D721Med (cell line): ENCODE results near the gene NSD1.

Experiments used
- DNase-seq: peaks from one replicate; pipeline ENCODE4 v3.0.0; 2011; ENCODE audit warnings: low spot score; ENCODE audit not compliant: insufficient read length
- FAIRE-seq: peaks from 2 replicates; lab custom pipeline; 2011; peaks lifted over from hg19 to GRCh38; lab: Jason Lieb, UNC
- TF ChIP-seq, protein P1 (sequence below): IDR thresholded peaks from 2 replicates; pipeline ENCODE4 v1.5.1; 2012; ENCODE audit warnings: mild to moderate bottlenecking, control low read depth; ENCODE audit not compliant: insufficient read depth; ENCODE audit errors: missing control alignments

The NSD1 gene

DNA sequence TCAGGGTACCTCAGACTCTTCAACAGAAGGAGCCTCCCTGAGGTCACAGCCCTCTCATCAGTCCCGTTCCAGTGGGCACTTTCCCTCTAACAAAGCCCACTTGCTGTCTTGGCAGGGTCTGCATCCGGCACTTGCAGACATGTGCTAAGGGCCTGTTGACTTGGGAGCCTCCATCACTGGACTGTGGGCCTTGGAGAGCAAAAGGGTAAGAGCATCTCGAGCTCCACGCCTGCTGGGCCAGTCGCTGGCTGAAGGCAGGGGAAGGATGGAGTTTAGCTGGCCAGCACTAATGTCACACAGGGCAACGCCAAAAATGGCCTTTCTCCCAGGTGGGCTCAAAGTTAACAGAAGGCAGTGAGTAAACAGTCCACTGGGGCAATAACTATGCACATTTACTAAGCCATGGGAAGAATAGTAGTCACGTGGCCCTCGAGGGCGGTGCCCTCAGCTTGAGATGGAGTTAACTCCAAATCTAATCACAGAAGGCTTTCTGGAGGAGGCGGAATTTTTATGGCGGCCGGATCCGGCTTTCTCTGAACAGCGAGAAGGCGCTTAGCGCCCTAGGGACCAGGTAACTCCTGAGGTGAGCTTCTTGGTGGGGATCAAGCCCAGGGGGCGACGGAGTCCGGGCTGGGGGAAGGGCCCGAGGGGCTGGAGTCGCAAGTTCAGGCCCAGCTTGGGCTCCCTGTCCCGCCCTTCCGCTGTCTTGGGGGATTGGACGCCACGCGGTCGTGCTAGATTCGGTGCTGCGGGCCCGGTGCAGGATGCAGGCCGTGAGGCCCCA, 2.0 kb upstream of the NSD1 start:
- DNase-seq (no peak), FAIRE-seq (no peak)
- TF ChIP-seq, protein P1, sequence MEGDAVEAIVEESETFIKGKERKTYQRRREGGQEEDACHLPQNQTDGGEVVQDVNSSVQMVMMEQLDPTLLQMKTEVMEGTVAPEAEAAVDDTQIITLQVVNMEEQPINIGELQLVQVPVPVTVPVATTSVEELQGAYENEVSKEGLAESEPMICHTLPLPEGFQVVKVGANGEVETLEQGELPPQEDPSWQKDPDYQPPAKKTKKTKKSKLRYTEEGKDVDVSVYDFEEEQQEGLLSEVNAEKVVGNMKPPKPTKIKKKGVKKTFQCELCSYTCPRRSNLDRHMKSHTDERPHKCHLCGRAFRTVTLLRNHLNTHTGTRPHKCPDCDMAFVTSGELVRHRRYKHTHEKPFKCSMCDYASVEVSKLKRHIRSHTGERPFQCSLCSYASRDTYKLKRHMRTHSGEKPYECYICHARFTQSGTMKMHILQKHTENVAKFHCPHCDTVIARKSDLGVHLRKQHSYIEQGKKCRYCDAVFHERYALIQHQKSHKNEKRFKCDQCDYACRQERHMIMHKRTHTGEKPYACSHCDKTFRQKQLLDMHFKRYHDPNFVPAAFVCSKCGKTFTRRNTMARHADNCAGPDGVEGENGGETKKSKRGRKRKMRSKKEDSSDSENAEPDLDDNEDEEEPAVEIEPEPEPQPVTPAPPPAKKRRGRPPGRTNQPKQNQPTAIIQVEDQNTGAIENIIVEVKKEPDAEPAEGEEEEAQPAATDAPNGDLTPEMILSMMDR = no peak

DNA sequence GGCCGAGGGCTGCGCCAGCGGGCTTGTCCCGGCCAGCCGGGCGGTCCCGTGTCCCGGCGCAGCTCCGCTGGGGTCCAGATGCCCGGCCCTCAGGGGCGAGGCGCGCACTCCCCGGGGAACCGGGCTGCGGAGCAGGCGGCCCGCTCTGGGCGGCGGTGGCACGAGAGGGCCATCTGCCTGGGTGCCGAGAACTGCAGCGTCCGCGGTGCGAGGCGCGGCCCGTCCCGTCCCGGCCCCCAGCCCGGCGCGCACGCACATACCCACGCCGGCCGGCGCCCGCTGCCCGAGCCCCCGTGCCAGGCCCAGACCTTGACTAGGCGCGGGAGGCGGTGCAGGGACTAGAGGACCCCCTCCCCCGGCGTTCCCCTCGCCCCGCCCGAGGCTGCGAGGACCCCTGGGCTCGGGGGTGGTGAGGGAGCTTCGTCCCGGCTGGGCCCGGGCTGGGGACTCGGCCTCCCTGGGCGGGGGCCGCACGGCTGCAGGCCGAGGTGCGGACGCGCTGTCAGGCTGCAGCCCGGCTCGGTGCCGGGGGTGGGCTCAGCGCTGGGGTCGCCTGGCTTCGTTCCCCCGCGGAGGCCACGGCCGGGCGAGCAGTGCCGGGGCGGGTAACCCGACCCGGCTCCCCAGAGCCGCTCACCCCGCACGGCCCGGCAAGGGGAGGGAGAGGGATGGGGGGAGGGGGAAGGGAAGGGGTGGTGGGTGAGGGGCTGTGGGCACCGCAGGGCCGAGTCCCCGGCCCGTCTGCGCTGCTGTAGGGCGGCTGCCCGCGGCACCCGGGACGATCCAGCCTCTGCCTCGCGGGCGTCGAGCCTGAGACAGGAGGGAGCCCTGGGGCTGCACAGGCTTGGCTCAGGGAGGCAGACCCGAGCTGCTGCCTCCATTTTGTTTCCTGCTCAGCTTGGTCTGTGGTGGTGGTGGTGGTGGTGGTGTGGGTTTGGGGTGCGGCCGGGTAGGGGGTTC, 1.2 kb upstream of the NSD1 start:
- DNase-seq (no peak), FAIRE-seq (no peak)
- TF ChIP-seq, protein P1 = no peak

DNA sequence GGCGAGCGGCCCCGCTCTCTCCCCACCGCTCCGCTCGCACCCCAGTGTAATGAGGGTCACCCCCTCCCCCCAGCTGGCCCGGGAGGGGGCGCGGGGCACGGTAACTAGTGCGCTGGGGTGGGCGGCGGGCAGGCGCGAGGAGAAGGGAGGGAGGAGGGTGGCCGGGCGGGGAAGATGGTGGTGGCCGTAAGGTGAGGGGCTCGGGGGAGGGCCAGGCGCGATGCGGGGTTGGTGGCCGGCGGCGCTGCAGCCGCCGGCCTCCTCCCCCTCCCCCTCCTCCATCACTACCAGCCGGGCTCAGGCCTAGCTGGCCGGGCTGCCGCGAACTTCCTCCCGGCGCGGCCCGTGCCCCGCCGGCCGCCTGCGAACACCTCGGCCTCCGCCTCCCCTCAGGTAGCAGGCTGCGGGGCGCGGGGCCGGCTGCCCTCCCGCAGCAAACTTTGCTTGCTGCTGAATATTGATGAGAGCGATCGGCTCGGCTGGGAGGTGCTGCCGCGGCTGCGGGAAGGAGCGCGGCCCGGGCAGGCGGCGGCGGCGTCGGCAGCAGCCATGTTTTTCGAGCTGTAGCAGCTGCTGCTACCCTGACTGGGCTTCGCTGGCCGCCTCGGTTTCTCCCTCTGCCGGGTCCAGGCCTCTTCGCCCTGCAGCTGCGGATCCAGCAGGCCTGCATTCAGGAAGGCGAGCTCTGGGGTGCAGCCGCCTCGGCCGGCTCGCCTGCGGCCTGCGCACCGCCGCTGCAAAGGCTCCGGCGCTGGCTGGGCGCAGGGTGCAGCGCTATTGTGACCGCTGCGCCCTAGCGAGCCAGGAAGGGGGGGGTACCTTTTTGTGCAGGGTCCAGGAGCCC, 502 bp downstream of the NSD1 start:
- TF ChIP-seq, protein P1 = no peak
- FAIRE-seq = no peak
- no peak for DNase-seq

DNA sequence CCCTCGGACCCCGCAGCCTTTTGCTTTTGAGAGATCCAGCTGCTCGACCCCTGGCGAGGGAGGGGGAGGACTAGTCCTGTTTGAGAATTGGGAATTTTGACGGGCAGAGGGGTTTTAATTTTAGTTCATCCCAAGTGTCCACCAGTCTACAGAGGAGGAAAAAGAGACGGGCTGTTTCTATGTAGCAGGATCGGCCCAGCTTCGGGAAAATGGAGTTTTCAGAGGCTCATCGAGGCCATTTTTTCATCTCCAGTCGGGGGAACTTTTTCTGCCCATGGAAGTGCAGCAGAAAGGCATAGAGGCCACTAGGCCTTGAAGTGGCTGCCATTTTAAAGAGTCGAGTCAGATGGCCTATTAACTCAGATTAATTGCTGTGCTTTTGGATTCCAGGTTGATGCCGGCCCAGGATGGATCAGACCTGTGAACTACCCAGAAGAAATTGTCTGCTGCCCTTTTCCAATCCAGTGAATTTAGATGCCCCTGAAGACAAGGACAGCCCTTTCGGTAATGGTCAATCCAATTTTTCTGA, 1.2 kb downstream of the NSD1 start:
- DNase-seq (no peak), FAIRE-seq (no peak)
- TF ChIP-seq, protein P1 = no peak

DNA sequence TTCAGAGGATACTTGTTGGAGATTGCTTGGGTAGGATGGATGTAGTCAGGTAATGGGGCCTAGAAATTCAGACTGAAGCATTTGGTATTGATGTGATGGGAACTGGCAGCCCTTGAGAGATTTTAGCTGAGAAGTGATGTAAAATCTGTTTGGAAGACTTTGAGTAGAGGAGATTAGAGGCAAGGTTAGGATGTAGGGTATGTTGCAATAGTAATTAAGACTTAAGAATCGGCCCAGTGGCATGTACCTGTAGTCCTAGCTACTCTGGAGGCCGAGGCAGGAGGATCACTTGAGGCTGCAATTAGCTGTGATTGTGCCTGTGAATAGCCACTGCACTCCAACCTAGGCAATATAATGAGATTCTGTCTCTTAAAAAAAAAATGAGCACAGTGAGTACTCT, 6.7 kb downstream of the NSD1 start:
- DNase-seq (no peak), FAIRE-seq (no peak)
- TF ChIP-seq, protein P1 = no peak

DNA sequence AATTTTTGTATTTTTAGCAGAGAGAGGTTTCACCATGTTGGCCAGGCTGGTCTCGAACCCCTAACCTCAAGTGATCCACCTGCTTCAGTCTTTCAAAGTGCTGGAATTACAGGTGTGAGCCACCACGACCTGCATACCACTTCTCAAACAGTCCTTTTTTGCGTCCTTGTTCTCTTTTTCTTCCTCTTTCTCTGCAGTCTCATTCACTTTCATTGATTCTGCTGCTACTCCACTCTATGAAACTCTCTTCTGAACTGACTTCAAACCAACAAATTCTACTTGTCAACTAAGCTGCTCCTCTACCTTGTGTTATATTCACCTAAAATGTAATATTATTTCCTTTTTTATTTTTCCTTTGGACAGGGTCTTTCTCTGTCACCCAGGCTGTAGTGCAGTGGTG, 7.9 kb downstream of the NSD1 start:
- DNase-seq (no peak), FAIRE-seq (no peak)
- TF ChIP-seq, protein P1 = no peak
